HG02852 (cell line): ENCODE measurements around the gene IFT27.
"Not testable (repeated sequence)": the region's sequence is repeated elsewhere in the genome, so short reads cannot be mapped to it uniquely, and the experiment has no call there.

Experiments used
- ATAC-seq: cut with Tn5 transposase; IDR thresholded peaks from one replicate; pipeline ENCODE4 v1.9.1; 2021; ENCODE audit warnings: mild to moderate bottlenecking, moderate library complexity; ENCODE audit not compliant: unreplicated experiment

The IFT27 gene

DNA sequence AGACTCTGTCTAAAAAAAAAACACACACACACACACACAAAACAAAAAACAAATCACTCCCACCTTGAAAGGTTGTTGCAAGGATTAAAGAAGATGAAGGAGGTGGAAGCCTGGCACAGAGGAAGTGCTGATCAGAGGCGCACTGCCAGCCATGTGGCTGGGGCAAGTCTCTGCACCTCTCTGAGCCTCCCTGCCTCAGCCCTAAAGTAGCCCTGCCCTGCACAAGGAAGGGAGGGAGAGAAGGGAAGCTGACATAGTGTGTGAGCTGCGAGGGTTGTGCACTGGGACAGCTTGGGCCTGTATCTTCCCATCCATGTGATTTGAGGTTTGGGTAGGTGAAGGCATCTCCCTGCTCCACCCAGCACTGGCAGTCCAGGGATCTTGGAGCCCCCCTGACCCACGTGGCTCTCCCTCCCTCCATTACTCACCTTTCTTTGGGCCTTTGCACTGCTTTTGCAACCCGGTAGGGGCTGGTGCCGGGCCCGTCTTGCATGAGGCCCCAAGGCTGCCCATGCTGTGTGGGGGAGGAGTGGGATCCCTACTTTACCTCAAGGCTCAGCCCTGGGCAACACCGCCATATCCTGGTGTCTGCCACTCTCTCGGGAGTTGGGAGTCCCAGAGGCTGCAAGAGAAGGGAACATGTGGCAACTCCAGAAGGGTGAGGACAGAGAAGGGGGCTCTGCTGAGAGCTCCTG is 30.5 kb downstream of the IFT27 start:
- ATAC-seq, result no peak

DNA sequence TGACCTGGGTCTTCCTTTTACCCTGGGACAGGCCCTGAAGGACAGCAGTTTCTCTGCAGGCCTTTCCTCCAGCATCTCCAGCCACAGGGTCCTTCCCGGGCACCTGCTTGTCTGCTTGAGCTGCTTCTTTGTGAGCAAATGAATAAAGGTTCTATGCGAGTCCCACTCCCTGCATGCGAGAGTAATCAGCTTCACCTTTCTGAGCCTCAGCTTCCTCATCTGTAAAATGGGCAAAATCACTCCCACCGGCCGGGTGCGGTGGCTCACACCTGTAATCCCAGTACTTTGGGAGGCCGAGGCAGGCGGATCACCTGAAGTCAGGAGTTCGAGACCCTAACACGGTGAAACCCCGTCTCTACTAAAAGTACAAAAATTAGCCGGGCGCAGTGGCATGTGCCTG is 31.1 kb downstream of the IFT27 start:
- ATAC-seq, result no peak

DNA sequence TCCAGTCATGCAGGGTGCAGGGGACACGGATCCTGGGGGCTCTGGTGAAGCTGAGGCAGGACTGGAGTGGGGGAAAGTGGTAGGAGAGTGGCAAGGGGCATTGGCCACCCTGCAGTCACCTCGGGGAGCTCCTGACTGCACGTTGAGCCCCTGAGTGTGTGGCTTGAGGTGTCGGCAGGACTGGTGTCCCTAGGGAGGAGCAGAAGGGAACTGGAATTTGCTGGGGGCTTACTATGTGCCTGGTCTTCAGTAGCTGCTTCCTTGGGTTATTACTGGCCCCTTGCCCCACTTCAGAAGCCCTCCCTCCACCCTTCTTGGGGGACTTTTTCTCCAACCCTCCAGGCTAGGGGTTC is 31.5 kb downstream of the IFT27 start:
- no peak for ATAC-seq

DNA sequence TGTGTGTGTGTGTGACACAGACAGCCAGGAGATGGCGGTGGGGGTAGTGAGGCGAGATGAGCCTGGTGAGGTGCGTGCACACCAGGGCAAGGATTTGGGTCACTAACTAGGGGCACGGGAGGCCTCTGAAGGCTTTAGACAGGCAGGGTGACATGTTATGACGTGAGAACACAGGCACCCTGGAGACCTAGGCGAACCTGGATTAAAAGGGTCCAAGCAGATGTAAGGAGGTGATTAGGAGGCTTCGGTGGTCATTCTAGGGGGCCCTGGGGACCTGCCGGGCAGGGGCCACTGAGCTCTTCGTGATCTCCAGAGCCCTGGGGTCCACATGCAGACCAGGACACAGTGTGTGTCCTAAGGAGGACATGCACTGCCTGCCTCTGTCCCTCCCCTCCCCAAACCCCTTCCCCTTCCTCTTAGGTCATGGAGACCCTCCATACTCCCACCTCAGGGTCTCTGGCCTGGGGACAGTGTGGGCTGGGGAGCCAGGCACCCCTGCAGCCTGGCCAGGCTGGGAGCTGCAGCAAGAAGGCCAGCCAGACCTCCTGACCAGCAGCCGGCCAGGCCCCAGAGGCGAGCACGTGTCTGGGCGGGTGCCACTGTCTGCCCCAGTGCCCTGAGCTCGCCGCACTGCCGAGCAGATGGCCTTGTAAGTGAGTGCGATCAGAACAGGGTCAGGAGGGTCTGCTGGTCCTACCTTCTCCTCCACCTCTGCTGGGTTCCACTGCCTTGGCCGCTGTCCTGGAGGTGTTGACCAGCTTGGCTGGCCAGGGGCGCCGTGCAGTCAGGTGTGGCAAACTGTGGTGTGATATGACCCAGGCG is 32.1 kb downstream of the IFT27 start:
- no peak for ATAC-seq

DNA sequence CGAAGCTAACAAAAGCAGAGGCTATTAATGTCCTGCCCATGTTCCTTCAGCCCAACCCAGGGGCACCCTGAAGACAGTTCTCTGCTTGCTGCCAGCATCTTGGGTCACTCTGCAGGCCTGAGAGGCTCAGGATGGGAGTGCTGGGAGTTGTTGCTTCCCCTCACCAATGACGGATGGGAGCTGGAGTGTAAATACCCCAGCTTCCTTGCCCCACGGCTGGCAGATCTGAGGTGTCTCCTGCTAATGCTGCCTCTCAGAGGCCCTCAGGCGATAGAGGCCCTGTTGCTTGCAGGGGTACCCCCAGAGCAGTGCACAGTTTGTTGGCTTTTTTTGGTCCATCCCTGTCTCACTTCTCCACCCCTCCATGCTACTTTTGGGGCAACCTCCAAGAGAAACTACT is 32.9 kb downstream of the IFT27 start:
- ATAC-seq, result no peak

DNA sequence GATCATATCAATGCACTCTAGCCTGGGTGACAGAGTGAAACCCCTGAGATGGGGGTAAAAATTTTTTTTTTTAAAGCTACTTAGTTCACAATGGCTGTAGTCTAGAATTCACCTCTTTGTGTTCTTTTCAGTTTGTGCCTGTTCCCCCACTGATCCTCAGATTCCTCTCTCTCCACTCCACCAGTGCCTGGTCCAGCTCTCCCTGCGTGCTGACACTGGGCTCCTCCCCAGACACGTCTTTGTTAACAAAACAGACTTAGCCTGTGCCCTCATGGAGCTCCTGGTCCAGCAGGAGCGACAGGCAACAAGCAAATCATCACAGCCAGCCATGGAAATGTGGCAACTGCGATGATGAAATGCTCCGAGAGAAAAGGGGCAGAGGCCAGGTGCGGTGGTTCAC is 34.0 kb downstream of the IFT27 start:
- no peak for ATAC-seq

DNA sequence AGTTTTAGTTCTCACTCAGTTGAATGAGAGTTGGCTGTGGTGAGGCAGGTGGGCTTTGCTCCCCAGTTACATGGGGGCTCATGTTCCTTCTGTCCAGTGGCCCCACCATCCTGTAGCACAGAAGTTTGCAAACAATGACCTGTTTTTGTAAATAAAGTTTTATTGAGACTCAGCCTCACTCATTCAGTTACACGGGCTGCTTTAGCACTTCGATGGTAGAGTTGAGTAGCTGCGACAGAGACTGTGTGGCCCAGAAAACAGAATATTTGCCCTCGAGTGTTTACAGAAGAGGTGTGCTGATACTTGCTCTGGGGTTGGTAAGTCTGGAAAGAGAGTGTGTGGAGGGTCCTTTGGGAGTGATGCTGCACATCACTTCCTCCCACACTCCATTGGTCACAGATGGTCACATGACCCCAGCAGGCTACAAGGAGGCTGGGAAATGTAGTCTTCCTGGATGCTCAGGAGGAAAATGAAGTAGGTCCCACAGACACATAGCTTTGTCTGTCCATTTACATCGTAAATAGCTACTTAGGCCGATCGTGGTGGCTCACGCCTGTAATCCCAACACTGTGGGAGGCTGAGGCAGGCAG is 34.6 kb downstream of the IFT27 start:
- no peak for ATAC-seq

DNA sequence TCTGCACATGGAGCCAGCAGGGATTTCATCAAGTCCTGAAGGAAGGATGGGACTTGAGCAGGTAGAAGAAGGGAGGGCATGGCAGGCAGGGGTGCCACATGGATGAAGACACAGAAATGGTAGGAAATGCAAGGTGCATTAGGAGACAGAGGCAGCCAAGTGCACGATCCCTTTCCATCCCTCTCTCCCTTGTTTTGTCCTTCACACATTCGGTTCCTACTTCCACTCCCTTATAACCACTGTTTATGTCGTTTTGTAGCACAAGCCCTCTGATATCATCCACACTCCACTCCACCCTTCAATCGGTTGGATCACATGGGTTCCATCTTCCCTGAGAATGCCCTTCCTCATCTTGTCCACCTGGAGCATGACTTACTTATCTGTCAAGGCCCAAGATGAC is 35.2 kb downstream of the IFT27 start:
- no peak for ATAC-seq

DNA sequence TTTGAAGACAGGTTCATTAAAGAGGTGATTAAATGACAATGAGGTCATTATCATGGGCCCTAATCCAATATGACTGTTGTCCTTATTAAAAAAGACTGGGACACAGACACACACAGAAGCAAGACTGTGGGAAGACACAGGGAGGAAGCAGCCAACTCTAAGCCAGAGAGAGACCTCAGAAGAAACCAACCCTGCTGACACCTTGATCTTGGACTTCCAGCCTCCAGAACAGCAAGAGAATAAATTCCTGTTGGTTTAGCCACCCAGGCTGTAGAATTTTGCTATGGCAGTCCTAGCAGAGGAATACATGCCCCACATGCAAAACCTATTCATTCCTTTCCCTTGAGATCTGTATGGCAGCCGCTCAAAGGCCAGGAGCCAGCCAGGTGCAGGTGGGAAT is 36.7 kb downstream of the IFT27 start:
- no peak for ATAC-seq

DNA sequence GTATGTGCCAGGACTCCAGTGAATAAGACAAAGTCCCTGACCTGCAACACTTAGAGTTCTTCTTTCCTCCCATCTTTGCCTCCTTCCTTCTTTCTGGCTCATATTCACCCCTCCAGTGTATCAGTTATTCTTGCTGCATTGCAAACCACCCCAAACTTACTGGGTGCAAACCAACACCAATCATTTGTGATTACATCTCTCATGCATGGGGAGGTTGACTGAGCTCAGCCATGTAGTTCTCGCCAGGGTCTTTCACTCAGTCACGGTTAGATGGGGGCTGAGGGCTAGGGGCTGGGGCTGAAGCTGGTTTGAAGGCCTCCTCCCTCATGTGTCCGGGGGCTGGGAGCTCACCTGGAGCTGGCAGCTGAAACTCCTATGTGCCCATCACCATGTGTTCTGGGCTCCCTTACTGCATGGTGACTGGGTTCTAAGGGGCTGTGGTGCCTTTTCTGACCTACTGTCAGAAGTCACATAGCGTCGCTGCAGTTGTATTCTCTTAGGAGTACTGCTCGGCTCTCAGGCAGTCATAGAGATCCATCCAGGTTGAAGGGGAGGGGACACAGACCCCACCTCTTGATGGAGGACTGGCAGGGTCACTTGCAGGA is 37.4 kb downstream of the IFT27 start:
- ATAC-seq, result no peak

DNA sequence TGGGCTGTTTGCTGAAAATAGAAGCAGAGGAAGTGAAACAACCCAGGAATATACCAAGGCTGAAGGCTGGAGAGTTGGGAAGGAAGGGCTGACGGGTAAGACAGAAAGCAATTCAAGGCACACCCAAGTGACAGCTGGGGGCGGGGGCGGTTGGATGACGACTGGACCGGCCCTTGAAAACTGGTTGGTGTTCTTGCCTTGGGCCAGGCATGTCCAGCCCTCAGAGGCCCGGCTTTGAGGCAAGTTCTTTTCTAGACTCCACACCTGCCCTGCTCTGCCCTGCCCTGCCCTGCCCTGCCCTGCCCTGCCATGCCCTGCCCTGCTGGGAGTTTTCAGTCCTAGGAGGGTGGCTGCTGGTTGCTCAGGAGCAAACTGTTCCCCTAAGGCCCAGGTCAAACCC is 38.1 kb downstream of the IFT27 start:
- ATAC-seq, result no peak

DNA sequence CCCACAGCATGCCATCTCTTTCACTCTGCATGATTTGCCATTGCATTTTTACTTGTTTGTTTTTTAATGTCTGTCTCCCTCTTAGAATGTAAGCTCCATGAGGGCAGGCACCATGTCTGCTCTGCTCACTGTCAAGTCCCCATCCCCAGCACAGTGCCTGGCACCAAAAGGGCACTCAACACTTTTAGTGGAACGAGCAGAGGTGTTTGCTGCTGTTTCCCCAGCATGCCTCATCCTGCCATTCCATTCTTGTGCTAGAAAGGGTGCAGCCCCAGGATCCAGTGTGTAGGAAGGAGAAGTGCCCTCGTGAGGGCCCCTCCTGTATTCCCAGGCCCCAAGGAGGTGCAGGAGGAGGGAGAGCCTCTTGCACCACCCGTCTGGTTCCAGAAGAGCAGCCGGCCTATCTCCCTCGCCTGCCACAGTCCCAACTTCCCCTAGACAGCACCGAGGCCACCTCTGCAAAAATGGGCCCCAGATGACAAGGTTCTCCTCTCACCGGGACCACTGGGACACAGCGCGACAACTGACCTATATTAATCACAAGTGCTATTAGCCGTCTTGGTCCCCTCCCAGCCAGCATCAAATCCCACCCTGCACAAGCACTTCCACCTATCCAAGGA is 39.1 kb downstream of the IFT27 start:
- ATAC-seq, result no peak

DNA sequence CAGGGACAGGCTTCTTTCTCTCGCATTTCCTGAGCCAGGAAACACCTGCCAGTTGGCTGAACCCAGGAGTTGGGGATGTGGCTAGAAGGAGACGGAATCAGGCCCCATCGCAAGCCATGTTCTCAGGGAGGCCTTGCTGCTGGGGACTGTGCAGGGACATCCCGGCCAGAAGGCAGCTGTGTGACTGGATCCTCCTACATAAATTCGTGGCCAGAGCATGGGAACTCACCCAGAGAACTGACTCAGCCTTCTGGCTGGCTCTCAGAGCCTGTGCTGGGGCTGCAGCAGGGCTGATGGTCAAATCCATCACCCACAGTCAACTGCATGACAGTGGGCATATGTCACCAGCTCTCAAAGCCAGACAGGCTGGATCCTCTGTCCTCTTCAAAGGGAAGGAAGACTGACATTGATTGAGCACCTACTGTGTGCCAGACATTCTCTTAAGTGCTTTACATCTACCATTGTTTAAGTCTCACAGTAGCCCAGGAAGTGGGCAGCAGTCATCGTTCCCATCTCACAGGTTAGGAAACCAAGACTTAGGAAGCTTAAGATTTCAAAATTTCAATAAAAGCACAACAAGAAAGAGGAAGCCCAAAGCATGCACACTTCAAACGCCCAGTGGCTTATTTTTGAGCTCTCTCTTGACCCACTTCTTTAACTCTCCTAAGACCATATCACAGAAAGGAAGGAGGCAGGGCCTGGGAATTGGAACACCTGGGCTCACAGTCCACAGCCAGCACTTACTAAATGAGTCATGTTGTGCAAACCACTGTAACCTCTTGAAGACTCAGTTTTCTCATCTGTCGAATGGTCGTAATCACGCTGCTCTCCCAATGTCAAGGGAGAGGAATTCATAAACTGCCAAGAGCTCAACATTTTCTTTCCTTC is 41.5 kb downstream of the IFT27 start:
- no peak for ATAC-seq

DNA sequence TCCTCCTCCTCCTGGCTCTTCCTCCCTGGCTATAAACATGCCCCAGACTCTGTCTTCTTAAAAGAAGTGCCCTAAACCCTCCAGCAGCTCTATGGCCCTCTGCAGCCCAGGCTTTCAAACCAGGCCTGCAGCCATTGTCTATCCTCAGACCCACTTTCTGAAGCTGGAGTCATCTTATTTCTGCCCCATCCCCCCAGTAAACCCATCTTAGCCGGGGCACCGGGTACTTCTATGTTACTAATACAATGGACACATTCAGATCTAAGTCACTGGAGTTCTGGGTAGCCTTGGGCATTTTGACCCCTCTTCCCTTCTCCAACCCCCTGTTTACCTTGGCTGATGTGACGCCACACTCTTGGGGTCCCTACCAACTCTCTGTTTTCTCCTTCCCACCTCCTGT is 42.6 kb downstream of the IFT27 start:
- ATAC-seq, result no peak

DNA sequence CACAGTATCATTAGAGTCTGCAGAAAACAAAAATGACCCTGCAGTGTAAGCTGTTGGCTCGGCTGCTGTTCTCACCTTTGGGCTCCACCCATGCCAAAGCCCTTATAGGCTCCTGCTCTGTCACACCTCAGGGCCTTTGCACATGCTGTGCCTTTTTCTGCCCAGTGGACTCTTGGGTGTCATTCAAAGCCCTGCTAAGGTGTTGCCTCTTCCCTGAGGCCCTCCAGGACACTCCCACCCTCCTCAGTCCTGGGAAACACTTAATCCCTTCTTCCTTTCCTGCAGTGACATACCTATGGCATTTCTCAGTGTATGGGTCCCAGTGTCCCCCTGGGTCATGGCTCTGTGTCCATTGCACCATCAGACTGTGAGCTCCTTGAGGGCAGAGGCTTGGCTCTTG is 43.3 kb downstream of the IFT27 start:
- ATAC-seq, result no peak

DNA sequence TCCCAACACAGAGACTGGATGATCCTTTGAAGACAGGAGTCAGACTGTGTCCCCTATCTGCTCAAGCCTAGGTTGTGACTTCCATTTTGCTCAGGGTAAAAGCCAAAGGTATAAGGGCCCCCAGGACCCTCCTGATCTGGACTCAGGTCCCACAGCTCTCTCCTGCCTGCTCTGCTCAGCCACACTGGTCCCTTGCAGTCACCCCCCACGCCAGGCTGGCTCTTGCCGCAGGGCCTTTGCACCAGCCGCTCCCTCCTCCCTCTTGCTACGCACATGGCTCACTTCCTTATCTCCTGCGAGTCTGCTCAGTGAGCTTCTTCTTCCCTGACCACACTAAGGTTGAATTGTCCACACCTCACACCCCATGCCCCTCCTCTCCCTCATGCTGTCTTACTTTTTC is 44.0 kb downstream of the IFT27 start:
- ATAC-seq, result no peak

DNA sequence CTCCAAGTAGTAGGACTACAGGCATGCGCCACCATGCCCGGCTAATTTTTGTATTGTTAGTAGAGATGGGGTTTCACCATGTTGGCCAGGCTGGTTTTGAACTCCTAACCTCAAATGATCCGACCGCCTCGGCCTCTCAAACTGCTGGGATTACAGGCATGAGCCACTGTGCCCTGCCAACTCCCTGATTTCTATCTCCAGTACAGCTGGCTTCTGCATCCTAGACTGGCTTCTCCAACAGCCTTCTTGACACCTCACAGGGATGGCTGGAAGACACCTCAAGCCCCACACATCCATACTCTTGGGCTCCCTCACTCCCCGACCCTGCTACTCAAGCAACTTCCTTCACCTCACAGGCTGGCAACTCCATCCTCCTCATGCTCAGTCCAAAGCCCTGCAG is 44.6 kb downstream of the IFT27 start:
- ATAC-seq, result not testable (repeated sequence)

DNA sequence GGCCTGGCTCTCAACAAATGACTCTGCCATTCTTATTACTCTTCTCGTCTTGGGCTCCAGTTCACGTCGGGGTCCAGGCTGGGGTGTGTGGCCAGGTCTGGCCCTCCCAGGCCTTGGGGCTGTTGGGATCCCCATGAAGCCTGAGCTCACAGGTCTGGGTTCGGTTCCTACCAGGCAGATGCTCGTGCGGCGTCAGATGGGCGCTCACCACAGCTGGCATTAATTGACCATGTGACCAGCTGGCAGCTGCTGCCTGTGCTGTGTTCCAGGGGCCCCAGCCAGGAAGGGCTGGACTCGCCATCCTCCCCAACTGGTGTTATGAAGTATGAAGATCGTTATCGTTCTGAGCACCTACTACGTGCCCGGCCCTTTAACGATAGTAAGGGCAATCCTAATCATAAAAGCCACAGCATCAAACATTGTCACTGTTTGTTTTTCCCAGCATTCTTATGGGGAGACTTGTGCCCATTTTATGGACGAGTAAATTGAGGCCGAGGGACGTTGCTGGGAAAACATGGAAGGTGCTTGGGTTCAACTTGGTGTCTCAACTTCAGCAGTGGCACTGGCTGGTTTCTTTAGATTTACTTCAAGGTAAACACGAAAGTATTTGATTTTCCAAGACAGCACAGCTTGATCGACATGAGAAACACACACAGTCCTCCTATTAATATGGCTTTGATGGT is 45.6 kb downstream of the IFT27 start:
- ATAC-seq, result no peak

DNA sequence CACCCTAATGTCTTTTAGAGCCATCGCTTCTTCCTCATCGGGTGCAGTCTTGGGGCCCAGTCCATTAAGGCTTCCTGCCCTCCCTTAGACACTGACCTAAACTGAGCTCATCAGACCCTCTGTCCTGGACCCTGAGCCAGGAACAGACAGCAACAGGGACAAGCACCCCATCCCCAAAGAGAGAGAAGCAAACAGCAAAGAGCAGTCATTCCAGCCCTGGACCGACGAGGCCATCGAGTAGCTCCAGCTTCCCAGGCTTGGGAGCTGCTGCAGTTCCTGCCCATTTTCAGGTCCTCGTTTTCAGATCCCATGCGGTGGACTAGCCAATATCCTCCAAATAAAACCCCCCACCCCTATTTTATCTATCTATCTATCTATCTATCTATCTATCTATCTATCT is 46.6 kb downstream of the IFT27 start:
- ATAC-seq, result no peak

DNA sequence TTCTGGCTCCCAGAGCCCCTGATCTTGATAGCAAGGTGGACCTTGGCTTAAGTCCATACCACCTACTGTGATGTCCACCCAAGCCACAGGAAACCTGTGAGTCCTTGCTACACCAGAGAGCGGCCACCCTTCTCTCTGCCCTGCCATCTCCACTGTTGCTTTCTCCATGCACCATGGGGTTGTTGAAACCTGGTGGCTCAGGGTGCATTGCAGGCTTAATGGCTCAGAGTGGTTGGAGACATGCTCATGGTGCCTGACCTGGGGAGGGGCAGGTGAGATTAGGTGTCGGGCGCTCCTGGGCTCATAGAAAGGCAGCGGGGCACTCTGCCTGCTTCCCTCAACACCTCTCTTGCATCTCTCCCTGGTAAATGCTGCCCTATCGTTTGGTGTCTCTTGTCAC is 47.4 kb downstream of the IFT27 start:
- no peak for ATAC-seq
